NB4 (cell line): ENCODE results near the gene CPT1C.

Experiments used
- DNase-seq: peaks from one replicate; pipeline ENCODE4 v3.0.0; 2010; ENCODE audit warnings: low read depth
- H3K4me3 ChIP-seq: one replicate; pipeline ENCODE4 v1.5.1; 2011; ENCODE audit warnings: mild to moderate bottlenecking, low read depth, low read length, moderate library complexity
- CTCF ChIP-seq: IDR thresholded peaks from one replicate; pipeline ENCODE4 v1.5.1; 2012; ENCODE audit warnings: low read depth, low read length
- MAX ChIP-seq: IDR thresholded peaks from 2 replicates; pipeline ENCODE4 v1.6.1; 2011; ENCODE audit warnings: low read depth, low read length
- MYC ChIP-seq: IDR thresholded peaks from 2 replicates; pipeline ENCODE4 v1.6.1; 2011; ENCODE audit warnings: low read depth, low read length
- POLR2A ChIP-seq: IDR thresholded peaks from 2 replicates; pipeline ENCODE4 v1.6.1; 2011; ENCODE audit warnings: mild to moderate bottlenecking; ENCODE audit not compliant: insufficient read length; ENCODE audit errors: extremely low read depth

CPT1C gene

DNA sequence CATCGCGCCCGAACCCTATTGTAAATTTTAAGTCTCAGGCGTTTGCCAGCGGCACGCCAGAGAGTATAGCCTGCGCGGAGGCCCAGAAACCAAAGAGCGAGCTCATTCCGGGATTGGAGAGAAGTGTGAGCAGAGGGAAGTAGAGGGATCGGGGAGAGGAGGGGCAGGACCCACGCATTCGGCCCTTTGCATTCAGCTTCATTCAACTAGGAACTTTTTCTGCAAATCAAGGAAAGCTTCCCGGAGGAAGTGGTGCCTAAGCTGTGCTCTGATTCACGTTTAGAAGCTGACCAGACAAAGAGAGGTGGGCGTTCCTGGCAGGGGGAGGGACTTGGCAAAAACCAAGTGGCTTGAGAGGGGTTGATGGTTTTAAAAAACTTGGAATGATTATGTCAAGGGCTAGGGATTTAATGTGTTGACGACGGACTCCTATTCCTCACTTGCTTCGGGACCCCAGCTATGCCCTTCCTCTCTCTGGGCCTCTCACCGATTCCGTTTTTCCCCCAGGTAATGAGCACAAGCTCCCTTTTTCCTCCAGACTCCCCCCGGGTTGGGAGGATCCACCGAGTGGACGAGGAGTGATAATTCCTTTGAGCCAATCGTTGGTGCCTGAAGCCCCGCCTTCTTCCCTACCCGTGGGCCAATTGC, 14.7 kb upstream of the CPT1C start:
- TF ChIP-seq MYC, result peak; percentile 22; the same call in 1 of the 2 replicates
- TF ChIP-seq MAX, result no peak
- peak overlapping the region; percentile 60 for H3K4me3 ChIP-seq
- DNase-seq, result peak; percentile 88

DNA sequence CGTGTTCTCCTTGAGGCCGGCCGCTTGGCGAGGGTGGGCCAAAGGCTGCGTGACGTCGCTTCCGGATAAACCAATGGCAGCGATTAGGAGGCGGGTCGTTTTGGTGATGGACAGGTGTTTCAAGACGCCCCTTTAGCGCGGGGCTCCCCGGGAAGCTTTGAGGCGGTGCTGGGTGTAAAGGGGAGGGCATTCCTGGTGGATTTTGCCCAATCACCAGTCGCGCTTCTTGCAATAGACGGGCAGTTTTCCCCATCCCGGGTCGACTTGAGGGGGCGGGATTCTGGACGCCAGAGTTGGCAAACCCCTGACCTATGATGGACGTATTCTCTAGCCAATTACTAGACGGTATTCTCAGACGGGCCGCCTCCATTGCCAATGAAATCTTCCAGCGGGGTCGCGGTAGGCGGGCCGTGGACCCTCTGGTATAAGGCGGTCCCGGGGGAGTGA, 14.1 kb upstream of the CPT1C start:
- DNase-seq, result peak; percentile 100
- TF ChIP-seq MAX (no peak), CTCF (no peak), POLR2A (no peak), MYC (no peak)
- peak overlapping the region; percentile 92 for H3K4me3 ChIP-seq

DNA sequence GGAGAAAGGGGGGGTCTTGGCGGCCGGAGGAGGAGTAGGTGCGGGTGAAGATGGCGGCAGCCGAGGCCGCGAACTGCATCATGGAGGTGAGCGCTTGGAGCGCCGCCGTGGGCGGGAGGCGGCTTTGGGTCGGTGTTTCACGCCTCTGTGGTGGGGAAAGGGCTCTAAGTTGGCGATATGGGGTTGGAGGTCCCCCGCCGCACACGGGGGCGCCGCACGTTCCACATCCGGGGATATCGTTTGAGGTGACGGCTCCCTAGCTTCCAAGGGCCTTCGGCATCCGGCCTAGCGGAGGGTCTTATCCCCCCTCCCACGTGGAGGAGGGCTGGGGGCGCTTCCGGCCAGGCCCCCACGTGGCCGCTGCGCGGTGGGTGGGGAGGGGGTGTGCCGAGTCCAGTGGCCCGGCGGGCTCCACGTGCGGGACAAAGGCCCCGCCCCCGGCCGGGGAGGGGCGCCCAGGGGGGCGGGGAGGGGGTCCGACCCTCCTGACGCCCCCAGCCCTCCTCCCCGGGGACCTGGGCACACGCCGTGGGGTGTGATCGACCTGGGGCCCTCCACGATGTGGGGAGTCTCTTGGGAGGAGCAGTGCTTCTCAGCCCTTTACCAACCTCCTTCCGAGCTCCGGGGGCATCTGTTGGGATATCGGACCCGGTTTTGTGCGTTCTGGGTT, 13.6 kb upstream of the CPT1C start, which contains the start of gene PRMT1:
Gene PRMT1, plus strand, starts transcription at position 41 of the 670 bp plus-strand sequence. Its CDS starts 10 bp downstream, at position 51.
- peak; percentile 73 for DNase-seq
- peak; percentile 78; the same call in 1 of the 2 replicates for TF ChIP-seq MYC
- TF ChIP-seq POLR2A, result peak; percentile 78
- peak; percentile 90 for TF ChIP-seq MAX
- TF ChIP-seq CTCF, result no peak
- peak within 1 kb of the TSS; percentile 92 for H3K4me3 ChIP-seq

GRCh38 chr19:49677901-49678674, 12.8 kb upstream of the CPT1C start:
- TF ChIP-seq MAX, result peak; percentile 45; the same call in 1 of the 2 replicates
- peak; percentile 15; the same call in 1 of the 2 replicates for TF ChIP-seq MYC
- TF ChIP-seq CTCF, result peak; percentile 55
- TF ChIP-seq POLR2A, result peak; percentile 10
- peak overlapping the region; percentile 92 for H3K4me3 ChIP-seq
- DNase-seq, result peak; percentile 84

- DNase-seq, result no peak
- peak overlapping the region; percentile 11 for H3K4me3 ChIP-seq
- TF ChIP-seq POLR2A (no peak), CTCF (no peak), MAX (no peak), MYC (no peak)
These were observed 11.7 kb upstream of the CPT1C start for GRCh38 chr19:49678985-49679770.
